GM21723 (cell line): ENCODE data around the gene C20orf202.

ENCODE experiments used
- ATAC-seq: cut with Tn5 transposase; IDR thresholded peaks from one replicate; pipeline ENCODE4 v1.9.1; 2021; ENCODE audit warnings: mild to moderate bottlenecking, moderate library complexity; ENCODE audit not compliant: unreplicated experiment

C20orf202 gene

GRCh38 chr20:1184260-1184637, 19.0 kb upstream of the C20orf202 start:
- ATAC-seq, result no peak

- ATAC-seq, result no peak
These were observed 18.5 kb upstream of the C20orf202 start, which contains the start of gene TMEM74B for GRCh38 chr20:1184638-1185315. TSS of gene TMEM74B (minus strand) at chr20:1184981. CDS start at chr20:1183801, 1,180 bp downstream.

GRCh38 chr20:1185316-1185741, 17.9 kb upstream of the C20orf202 start:
- ATAC-seq, result no peak

GRCh38 chr20:1185790-1186334, 17.4 kb upstream of the C20orf202 start:
- ATAC-seq, result no peak

- ATAC-seq, result no peak
These were observed 16.8 kb upstream of the C20orf202 start for GRCh38 chr20:1186367-1186991.

GRCh38 chr20:1187605-1188171, 15.6 kb upstream of the C20orf202 start:
- ATAC-seq, result no peak

GRCh38 chr20:1188347-1188746, 14.9 kb upstream of the C20orf202 start:
- ATAC-seq, result no peak

GRCh38 chr20:1189827-1190226, 13.4 kb upstream of the C20orf202 start:
- no peak for ATAC-seq

GRCh38 chr20:1190847-1191246, 12.4 kb upstream of the C20orf202 start:
- ATAC-seq, result no peak

GRCh38 chr20:1191299-1191698, 12.0 kb upstream of the C20orf202 start:
- no peak for ATAC-seq

- no peak for ATAC-seq
These were observed 8.0 kb upstream of the C20orf202 start for GRCh38 chr20:1195226-1195625.

- ATAC-seq, result no peak
These were observed 6.6 kb upstream of the C20orf202 start for GRCh38 chr20:1196634-1197033.

GRCh38 chr20:1197801-1198200, 5.5 kb upstream of the C20orf202 start:
- ATAC-seq, result no peak

GRCh38 chr20:1198751-1199150, 4.5 kb upstream of the C20orf202 start:
- no peak for ATAC-seq

GRCh38 chr20:1199212-1199873, 3.9 kb upstream of the C20orf202 start:
- ATAC-seq, result no peak

GRCh38 chr20:1199964-1200363, 3.3 kb upstream of the C20orf202 start:
- ATAC-seq, result no peak

- no peak for ATAC-seq
These were observed 376 bp downstream of the C20orf202 start for GRCh38 chr20:1203630-1204029.

- ATAC-seq, result no peak
These were observed 859 bp downstream of the C20orf202 start for GRCh38 chr20:1204113-1204512.

- no peak for ATAC-seq
These were observed 1.3 kb downstream of the C20orf202 start for GRCh38 chr20:1204576-1204975.

- ATAC-seq, result no peak
These were observed 2.5 kb downstream of the C20orf202 start for GRCh38 chr20:1205802-1206201.

- ATAC-seq, result no peak
These were observed 3.3 kb downstream of the C20orf202 start for GRCh38 chr20:1206366-1207148.
